HG02798 (cell line): ENCODE results near the gene MBNL1.
"Not testable (repeated sequence)": the region's sequence is repeated elsewhere in the genome, so short reads cannot be mapped to it uniquely, and the experiment has no call there.

Experiments used
- ATAC-seq: cut with Tn5 transposase; IDR thresholded peaks from one replicate; pipeline ENCODE4 v1.9.1; 2021; ENCODE audit warnings: mild to moderate bottlenecking; ENCODE audit not compliant: unreplicated experiment, poor library complexity

MBNL1 gene

GRCh38 chr3:152390647-152391046, 121.9 kb downstream of the MBNL1 start:
- no peak for ATAC-seq

- ATAC-seq: no peak
Observed at GRCh38 chr3:152391671-152392070, 122.9 kb downstream of the MBNL1 start.

GRCh38 chr3:152392272-152392880, 123.6 kb downstream of the MBNL1 start:
- no peak for ATAC-seq

GRCh38 chr3:152394246-152394645, 125.5 kb downstream of the MBNL1 start:
- ATAC-seq: no peak

GRCh38 chr3:152395764-152396163, 127.0 kb downstream of the MBNL1 start:
- no peak for ATAC-seq

- no peak for ATAC-seq
Observed at GRCh38 chr3:152396867-152397266, 128.1 kb downstream of the MBNL1 start.

- ATAC-seq: not testable (repeated sequence)
Observed at GRCh38 chr3:152397348-152397747, 128.6 kb downstream of the MBNL1 start.

- ATAC-seq: no peak
Observed at GRCh38 chr3:152398495-152398894, 129.8 kb downstream of the MBNL1 start.

- no peak for ATAC-seq
Observed at GRCh38 chr3:152399374-152399773, 130.6 kb downstream of the MBNL1 start.

- no peak for ATAC-seq
Observed at GRCh38 chr3:152400887-152401286, 132.2 kb downstream of the MBNL1 start.

GRCh38 chr3:152402695-152403451, 134.1 kb downstream of the MBNL1 start:
- ATAC-seq: peak; percentile 50

- ATAC-seq: no peak
Observed at GRCh38 chr3:152403632-152404066, 134.9 kb downstream of the MBNL1 start.

GRCh38 chr3:152404976-152405375, 136.2 kb downstream of the MBNL1 start:
- no peak for ATAC-seq

GRCh38 chr3:152405915-152406802, 137.4 kb downstream of the MBNL1 start:
- ATAC-seq: no peak

GRCh38 chr3:152413240-152413639, 144.5 kb downstream of the MBNL1 start:
- no peak for ATAC-seq

- no peak for ATAC-seq
Observed at GRCh38 chr3:152416808-152417580, 148.3 kb downstream of the MBNL1 start.

- ATAC-seq: no peak
Observed at GRCh38 chr3:152419748-152420147, 151.0 kb downstream of the MBNL1 start.

- ATAC-seq: no peak
Observed at GRCh38 chr3:152421162-152421561, 152.4 kb downstream of the MBNL1 start.

GRCh38 chr3:152426393-152426792, 157.7 kb downstream of the MBNL1 start:
- no peak for ATAC-seq

GRCh38 chr3:152428577-152428976, 159.8 kb downstream of the MBNL1 start:
- ATAC-seq: no peak
